RWPE1 (cell line): Measurements from ENCODE around the gene SUPV3L1.

Experiments
- CTCF ChIA-PET: fragments of 350-600 bp; sonication (Branson Sonifier 250); formaldehyde crosslinking; extraction: SDS; loops from one replicate; lab custom pipeline; 2021; lab: Yijun Ruan, JAX
- POLR2A ChIA-PET: fragments of 400-600 bp; formaldehyde crosslinking; extraction: SDS; loops from one replicate; lab custom pipeline; 2020; ENCODE audit warnings: antibody characterized with exemption; ENCODE audit not compliant: low non-redundant PET; lab: Yijun Ruan, JAX
- DNase-seq: peaks from one replicate; pipeline ENCODE4 v3.0.0; 2012; ENCODE audit warnings: low spot score
- H3K27ac ChIP-seq: fragments of 450-650 bp; 2 replicates; pipeline ENCODE4 v1.5.1; 2017
- CTCF ChIP-seq: fragments of 450-650 bp; conservative IDR thresholded peaks from 2 replicates; pipeline ENCODE4 v1.5.1; 2017; ENCODE audit warnings: low read depth, mild to moderate bottlenecking

The SUPV3L1 gene

DNA sequence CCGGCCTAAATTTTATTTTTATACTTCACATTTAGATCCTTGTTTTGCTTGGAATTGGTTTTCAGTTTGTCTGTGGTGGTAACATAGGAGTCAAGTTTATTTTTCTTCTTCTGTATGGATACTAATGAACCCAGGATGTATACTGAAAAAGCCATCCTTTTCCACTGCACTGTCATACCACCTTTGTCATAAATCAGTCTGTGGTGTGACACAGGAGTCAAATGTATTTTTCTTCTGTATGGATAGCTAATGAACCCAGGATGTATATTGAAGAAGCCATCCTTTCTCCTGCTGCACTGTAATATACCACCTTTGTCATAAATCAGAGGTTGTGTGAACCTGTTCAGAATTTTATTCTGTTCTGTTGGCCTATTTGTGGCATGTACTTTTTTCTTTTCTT is 34.7 kb upstream of the SUPV3L1 start:
- no peak overlapping the region for H3K27ac ChIP-seq
- ChIA-PET POLR2A (no interaction called here), CTCF (interaction anchor here (0.6 kb wide), 1 partner anchor 231 kb away, joined by 3 read pairs; no protein-coding TSS in a partner anchor)
- no peak for TF ChIP-seq CTCF
- DNase-seq: no peak

DNA sequence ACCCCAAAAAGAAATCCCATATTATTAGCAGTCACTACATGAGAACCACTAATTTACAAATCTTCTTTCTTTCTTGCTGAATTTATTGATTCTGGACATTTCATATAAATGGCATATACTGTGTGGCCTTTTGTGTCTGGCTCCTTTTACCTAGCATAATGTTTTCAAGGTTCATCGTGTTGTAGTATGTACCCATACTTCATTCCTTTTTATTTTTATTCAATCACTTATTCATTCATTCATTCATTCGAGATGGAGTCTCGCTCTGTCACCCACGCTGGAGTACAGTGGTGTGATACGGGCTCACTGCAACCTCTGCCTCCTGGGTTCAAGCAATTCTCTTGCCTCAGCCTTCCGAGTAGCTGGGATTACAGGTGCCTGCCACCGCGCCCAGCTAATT is 34.2 kb upstream of the SUPV3L1 start:
- CTCF ChIA-PET: interaction anchor here (0.7 kb wide), 1 partner anchor 1100 kb away, joined by 3 read pairs; no protein-coding TSS in a partner anchor
- TF ChIP-seq CTCF: no peak
- H3K27ac ChIP-seq: no peak overlapping the region
- no peak for DNase-seq
- POLR2A ChIA-PET: no interaction called here

DNA sequence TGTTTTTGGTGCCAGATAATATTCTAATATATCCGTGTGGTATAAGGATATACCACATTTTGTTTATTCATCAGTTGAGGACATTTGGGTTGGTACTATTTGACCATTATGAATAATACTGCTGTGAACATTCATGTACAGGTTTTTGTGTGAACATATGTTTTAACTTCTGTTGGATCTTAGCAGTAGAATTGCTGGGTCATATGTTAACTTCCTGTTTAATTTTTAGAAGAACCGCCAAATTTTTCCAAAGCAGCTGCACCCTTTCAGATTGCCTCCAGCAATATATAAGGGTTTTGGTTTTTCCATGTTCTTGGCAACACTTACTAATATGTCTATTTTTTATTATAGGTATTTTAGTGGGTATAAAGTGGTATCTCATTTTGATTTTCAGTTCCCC is 33.3 kb upstream of the SUPV3L1 start:
- POLR2A ChIA-PET: no interaction called here
- CTCF ChIA-PET: no interaction called here
- no peak for DNase-seq
- no peak for TF ChIP-seq CTCF
- H3K27ac ChIP-seq: no peak overlapping the region

DNA sequence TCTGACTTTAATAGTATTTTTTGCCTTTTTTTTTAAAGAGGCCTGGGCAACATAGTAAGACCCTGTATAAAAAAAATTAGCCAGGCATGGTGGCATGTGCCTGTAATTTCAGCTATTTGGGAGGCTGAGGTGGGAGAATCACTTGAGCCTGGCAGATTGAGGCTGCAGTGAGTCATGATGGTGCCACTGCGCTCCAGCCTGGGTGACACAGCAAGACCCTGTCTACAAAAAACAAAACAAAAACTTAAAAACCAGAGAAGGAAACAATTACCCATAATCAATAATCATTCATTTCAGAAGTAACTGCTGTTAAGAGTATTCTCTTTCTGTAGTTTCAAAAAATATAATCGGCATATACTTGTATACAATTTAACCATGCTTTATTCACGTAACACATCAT is 28.1 kb upstream of the SUPV3L1 start:
- DNase-seq: no peak
- H3K27ac ChIP-seq: no peak overlapping the region
- ChIA-PET CTCF (interaction anchor here (0.6 kb wide), 1 partner anchor 144 kb away, joined by 4 read pairs; no protein-coding TSS in a partner anchor), POLR2A (no interaction called here)
- TF ChIP-seq CTCF: no peak

DNA sequence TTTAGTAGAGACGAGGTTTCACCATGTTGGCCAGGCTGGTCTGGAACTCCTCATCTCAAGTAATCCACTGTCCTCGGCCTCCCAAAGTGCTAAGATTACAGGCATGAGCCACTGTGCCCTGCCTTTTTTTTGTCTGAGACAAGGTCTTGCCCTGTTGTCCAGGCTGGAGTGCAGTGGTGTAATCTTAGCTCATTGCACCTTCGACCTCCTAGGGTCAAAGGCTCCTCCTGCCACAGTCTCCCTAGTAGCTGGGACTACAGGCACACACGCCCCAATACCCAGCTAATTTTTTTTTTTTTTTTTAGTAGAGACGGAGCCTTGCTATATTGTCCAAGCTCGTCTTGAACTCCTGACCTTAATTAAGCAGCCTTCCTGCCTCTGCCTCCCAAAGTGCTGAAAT is 26.8 kb upstream of the SUPV3L1 start:
- DNase-seq: no peak
- POLR2A ChIA-PET: no interaction called here
- H3K27ac ChIP-seq: no peak overlapping the region
- CTCF ChIA-PET: interaction anchor here (0.6 kb wide), 1 partner anchor 26 kb away, joined by 3 read pairs; no protein-coding TSS in a partner anchor
- TF ChIP-seq CTCF: no peak

DNA sequence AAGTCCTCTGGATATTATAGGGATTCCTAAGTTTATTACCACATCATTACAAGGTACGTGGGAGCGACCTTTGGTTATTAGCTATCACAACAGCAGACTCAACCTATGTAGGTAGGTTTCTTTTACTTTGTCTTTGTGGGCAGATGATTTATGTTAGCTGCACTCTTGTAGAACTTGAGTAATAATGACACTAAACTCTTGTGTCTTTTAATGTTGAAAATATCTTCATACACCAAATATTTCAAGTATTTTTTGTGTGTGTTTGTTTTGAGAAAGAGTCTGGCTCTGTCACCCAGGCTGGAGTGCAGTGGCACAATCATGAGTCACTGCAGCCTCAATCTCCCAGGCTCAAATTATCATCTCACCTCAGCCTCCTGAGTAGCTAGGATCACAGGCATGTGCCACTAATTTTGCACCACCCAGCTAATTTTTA is 19.2 kb upstream of the SUPV3L1 start:
- TF ChIP-seq CTCF: no peak
- ChIA-PET POLR2A (no interaction called here), CTCF (interaction anchor here (0.6 kb wide), 1 partner anchor 82 kb away, joined by 3 read pairs; no protein-coding TSS in a partner anchor)
- no peak overlapping the region for H3K27ac ChIP-seq
- no peak for DNase-seq
